ENCODE measurements around the gene SENP3. TPM values are rescaled to one million over a fixed set of nuclear protein-coding genes. Genes with fewer than 3 reads are reported as not detected.

SENP3 gene
- total RNA-seq, 1 experiment from 2014 or later = 83.1 TPM

DNA sequence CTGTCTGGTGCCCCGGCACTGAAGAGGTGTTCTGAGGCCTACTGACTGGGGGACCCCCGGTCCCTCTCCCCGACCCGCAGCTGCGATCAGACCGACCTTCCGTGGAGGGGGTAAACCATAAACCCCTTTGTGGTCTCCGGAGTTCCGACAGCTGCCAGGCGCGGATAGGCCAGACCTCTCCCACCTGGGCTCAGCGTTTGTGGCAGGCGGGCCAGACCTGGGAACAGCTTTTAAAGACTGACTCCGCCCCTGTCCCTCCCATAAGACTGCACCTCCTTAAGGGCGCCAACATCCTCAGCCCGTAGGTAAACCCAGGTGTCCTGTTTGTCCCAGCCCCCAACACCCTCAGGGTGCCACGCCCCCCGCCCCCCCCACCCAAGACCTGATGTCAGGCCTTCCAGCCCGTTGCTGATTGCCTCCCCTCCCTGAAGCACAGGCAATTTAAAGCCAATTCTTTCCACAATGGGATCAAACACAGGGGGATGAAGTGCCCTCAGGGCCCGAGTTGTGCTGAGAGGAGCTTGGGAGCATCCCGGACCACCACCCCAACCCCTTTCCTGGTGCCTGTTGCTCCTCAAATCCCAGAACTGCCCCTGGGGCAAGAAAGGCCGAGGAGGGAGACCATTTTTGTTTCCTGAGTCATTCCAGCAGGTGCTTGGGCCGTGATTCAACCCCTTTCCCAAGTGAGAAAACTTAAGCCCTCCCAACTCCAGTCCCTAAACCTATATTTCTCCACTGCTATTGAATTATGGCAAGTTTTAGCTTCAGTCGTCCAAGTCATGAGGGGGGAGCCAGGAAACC lies 28.4 kb downstream of the SENP3 start, which contains the start of gene SOX15:
Gene SOX15 (minus strand): TSS at position 204 of the 801 bp plus-strand sequence. CDS start 418 bp downstream, outside the sequence.
- H2BK20ac ChIP-seq (ENCODE audit: low read depth, low read length, poor library complexity, severe bottlenecking) = no peak within 1 kb of the TSS
- H3T11ph ChIP-seq (ENCODE audit: low read length) = no peak within 1 kb of the TSS
- peak within 1 kb of the TSS; percentile 20 for H3K56ac ChIP-seq (ENCODE audit: insufficient read length, low read depth, low read length)
- no peaks in the 10 kb centered on the region for H4K20me1 ChIP-seq (ENCODE audit: control insufficient read depth, insufficient read depth, insufficient read length)
- no peak within 1 kb of the TSS for H2BK12ac ChIP-seq (ENCODE audit: insufficient read length, low read depth, low read length)
- H3K4ac ChIP-seq (ENCODE audit: low read depth, low read length) = no peak within 1 kb of the TSS; the same call in 1 of the 2 replicates
- no peaks in the 10 kb centered on the region for H3K79me2 ChIP-seq (ENCODE audit: insufficient read depth, low read length)
- WGBS (ENCODE audit: extremely low coverage, insufficient read length, low lambda C conversion rate) = no CpG with 5 or more reads among the region's 24 CpGs
- no peak within 1 kb of the TSS for H3K23ac ChIP-seq (ENCODE audit: insufficient read length, low read depth, low read length)
- no peaks in the 10 kb centered on the region for H3K79me1 ChIP-seq (ENCODE audit: insufficient read depth, low read depth, low read length, poor library complexity, severe bottlenecking)
- no peak within 1 kb of the TSS for H4K91ac ChIP-seq (ENCODE audit: insufficient read length, low read depth, low read length)
- no peak within 1 kb of the TSS for H4K5ac ChIP-seq (ENCODE audit: insufficient read length, low read depth, low read length)
- H3K4me2 ChIP-seq (ENCODE audit: insufficient read depth, insufficient read length, low read length) = peak within 1 kb of the TSS; percentile 91
- peak; percentile 92 for DNase-seq
- H2BK5ac ChIP-seq (ENCODE audit: insufficient read length, low read length) = no peak within 1 kb of the TSS
- H2AFZ ChIP-seq (ENCODE audit: low read length) = no peak within 1 kb of the TSS
- peak within 1 kb of the TSS; percentile 89 for H3K14ac ChIP-seq (ENCODE audit: insufficient read depth, low read length)
- no peaks in the 10 kb centered on the region for H3K9me3 ChIP-seq (ENCODE audit: control insufficient read depth, low read depth, low read length)
- H3K27ac ChIP-seq (ENCODE audit: insufficient read length, low read depth, low read length) = no peak within 1 kb of the TSS
- Mint-ChIP-seq H3K9me3 (no peaks in the 10 kb centered on the region), H3K27me3 (ENCODE audit: low read depth) (no peaks in the 10 kb centered on the region), H3K36me3 (ENCODE audit: insufficient read depth in 1 of 3, low read depth in 3 of 3) (peaks cover 28 to 65% (median 56%) of the 10 kb centered on the region in 3 experiments), H3K27ac (peak within 1 kb of the TSS; percentile 74 to 98 (median 85); a peak in 6 of 7 replicates), H3K4me1 (peaks cover 21 to 51% of the 10 kb centered on the region in 2 experiments), H3K4me3 (peak within 1 kb of the TSS; percentile 5 to 48; a peak in 4 of 5 replicates)
- no peak for TF ChIP-seq CTCF (conservative IDR thresholded peaks at IDR 0.05)
- no peak within 1 kb of the TSS for H2AK5ac ChIP-seq (ENCODE audit: insufficient read length, low read length)
- H2BK120ac ChIP-seq (ENCODE audit: low read depth, low read length, poor library complexity, severe bottlenecking) = peak within 1 kb of the TSS; percentile 8
- H3K4me1 ChIP-seq (ENCODE audit: insufficient read depth, low read length) = no peaks in the 10 kb centered on the region; the same call in 1 of the 2 replicates
- peak within 1 kb of the TSS; percentile 70 for H3K9ac ChIP-seq (ENCODE audit: extremely low read depth, insufficient read length, low read length)
- H3K18ac ChIP-seq (ENCODE audit: insufficient read length, low read depth, low read length) = peak within 1 kb of the TSS; percentile 51
- H3K23me2 ChIP-seq (ENCODE audit: insufficient read length, low read depth, low read length, poor library complexity, severe bottlenecking) = peaks cover 10% of the 10 kb centered on the region
- H4K8ac ChIP-seq (replicated peaks; ENCODE audit: insufficient read length, low read depth, low read length) = no peak within 1 kb of the TSS
- H2BK15ac ChIP-seq (ENCODE audit: low read depth, low read length) = peak within 1 kb of the TSS; percentile 87
- H3K27me3 ChIP-seq (ENCODE audit: insufficient read depth, low read length) = no peaks in the 10 kb centered on the region
